GM21423 (cell line): ENCODE data around the gene MRS2.

Source experiments
- ATAC-seq: cut with Tn5 transposase; IDR thresholded peaks from one replicate; pipeline ENCODE4 v1.9.1; 2021; ENCODE audit warnings: mild to moderate bottlenecking, moderate library complexity; ENCODE audit not compliant: unreplicated experiment

The MRS2 gene

GRCh38 chr6:24469811-24470210, 67.1 kb downstream of the MRS2 start:
- ATAC-seq, result no peak

GRCh38 chr6:24472181-24472580, 69.4 kb downstream of the MRS2 start:
- ATAC-seq, result no peak
